Measurements from ENCODE around the gene FMN1. TPM values are rescaled to one million over a fixed set of nuclear protein-coding genes. Genes with fewer than 3 reads are reported as not detected.

Gene FMN1
- total and polyA plus RNA-seq, 2 of the 8 experiments (the other 6 are each of a cell fraction or from before 2014, with no cell fraction given) = 0.27 to 3.7 TPM

- Histone ChIP-seq H3K4me2 (ENCODE audit: insufficient read depth in 1 of 2, low read depth in 2 of 2, low read length in 2 of 2) (no peak overlapping the region), H3K18ac (ENCODE audit: extremely low read depth, low read length) (no peak overlapping the region), H3K23ac (ENCODE audit: insufficient read length) (no peak overlapping the region), H3K36me3 (ENCODE audit: control insufficient read depth in 2 of 4, insufficient read depth in 4 of 4, low read length in 3 of 4) (no peaks in the 10 kb centered on the region), H3K23me2 (ENCODE audit: low read depth, low read length) (no peaks in the 10 kb centered on the region; the same call in 1 of the 2 replicates), H4K5ac (ENCODE audit: insufficient read length, low read depth, low read length) (no peak overlapping the region), H3K27ac (ENCODE audit: low read depth, low read length) (no peak overlapping the region), H4K8ac (ENCODE audit: extremely low read depth, insufficient read depth, low read length) (no peak overlapping the region), H3K4ac (replicated peaks; ENCODE audit: insufficient read length, low read depth, low read length) (no peak overlapping the region), H4K91ac (replicated peaks; ENCODE audit: insufficient read length, low read length) (no peak overlapping the region), H3K56ac (replicated peaks; ENCODE audit: insufficient read length, low read depth, low read length) (no peak overlapping the region), H3K79me1 (ENCODE audit: low read depth, low read length) (no peaks in the 10 kb centered on the region), H3K27me3 (replicated peaks in 1 of 4; ENCODE audit: control insufficient read depth in 3 of 4, extremely low read depth in 1 of 4, insufficient read depth in 3 of 4, low read length in 3 of 4) (no peaks in the 10 kb centered on the region), H3K14ac (ENCODE audit: insufficient read length) (no peak overlapping the region), H3K79me2 (ENCODE audit: control insufficient read depth in 1 of 2, insufficient read depth in 2 of 2, low read length in 2 of 2) (no peaks in the 10 kb centered on the region), H2AFZ (ENCODE audit: low read length) (no peak overlapping the region), H3K9ac (replicated peaks in 1 of 4; ENCODE audit: extremely low read depth in 1 of 4, low read depth in 3 of 4, low read length in 3 of 4) (no peak overlapping the region), H2BK12ac (ENCODE audit: low read depth, low read length) (no peak overlapping the region), H4K20me1 (replicated peaks in 1 of 2; ENCODE audit: control insufficient read depth in 1 of 2, insufficient read depth in 2 of 2, low read length in 2 of 2) (no peaks in the 10 kb centered on the region), H3K4me3 (ENCODE audit: extremely low read depth in 1 of 4, insufficient read depth in 2 of 4, low read depth in 3 of 4, low read length in 4 of 4) (no peak overlapping the region), H2BK15ac (ENCODE audit: low read length) (no peak overlapping the region), H2BK120ac (replicated peaks; ENCODE audit: low read depth, low read length) (no peak overlapping the region), H2AK5ac (ENCODE audit: low read depth, low read length) (no peak overlapping the region), H3K9me3 (ENCODE audit: insufficient read depth in 2 of 2, low read depth in 1 of 2, low read length in 1 of 2) (no peaks in the 10 kb centered on the region), H2BK5ac (ENCODE audit: low read depth, low read length) (no peak overlapping the region), H2BK20ac (ENCODE audit: low read length) (no peak overlapping the region), H3K4me1 (replicated peaks in 1 of 4; ENCODE audit: control insufficient read depth in 3 of 4, insufficient read depth in 4 of 4, low read length in 3 of 4) (no peaks in the 10 kb centered on the region)
- no peak for FAIRE-seq
- 88% methylated on average over 1 of the region's 1 CpG; no CpG with 5 or more reads in 1 of the 2 experiments for WGBS, 2 experiments (ENCODE audit: extremely low coverage in 1 of 2, insufficient coverage in 1 of 2, insufficient read length in 1 of 2, insufficient replicate concordance in 2 of 2, low coverage in 1 of 2, low lambda C conversion rate in 2 of 2, missing lambda C conversion rate in 1 of 2)
- TF ChIP-seq ATF2 (IDR thresholded peaks at IDR 0.05; ENCODE audit: low read length) (no peak), KDM1A (IDR thresholded peaks at IDR 0.05; ENCODE audit: borderline replicate concordance, low read length) (no peak), CBX8 (IDR thresholded peaks at IDR 0.05; ENCODE audit: borderline replicate concordance, low read depth, low read length) (no peak)
- CTCF ChIA-PET (ENCODE audit: partially characterized antibody) = interaction anchor here (1.0 to 1.8 kb wide), 5 partner anchors 34 to 227 kb away, joined by 3 to 5 read pairs (median 4); no protein-coding TSS in a partner anchor
- no peak for DNase-seq (ENCODE audit: low read depth in 1 of 2, low spot score in 2 of 2)
- POLR2A ChIA-PET (ENCODE audit: partially characterized antibody) = no interaction called here
Measured at GRCh38 chr15:32878342-32878741, 316.2 kb downstream of the FMN1 start.
